CD4-positive, alpha-beta T cell (primary cell): ENCODE data around the gene DOK3. TPM values are rescaled to one million over a fixed set of nuclear protein-coding genes. Genes with fewer than 3 reads are reported as not detected.
A peak's percentile ranks its signal among the peaks of the same experiment; 100 is the strongest.

Source experiments
- ATAC-seq: fragments of 200-7000 bp; cut with Tn5 transposase; one replicate; pipeline ENCODE4 v1.10.0; 2022; ENCODE audit warnings: mild to moderate bottlenecking; ENCODE audit not compliant: poor library complexity
- CTCF ChIA-PET: fragments of 350-600 bp; sonication (Branson Sonifier 250); formaldehyde crosslinking; loops from one replicate; lab custom pipeline; 2021; ENCODE audit warnings: antibody characterized with exemption, inconsistent platforms; lab: Charles Lee
- POLR2A ChIA-PET: fragments of 350-600 bp; sonication (Branson Sonifier 250); formaldehyde crosslinking; loops from one replicate; lab custom pipeline; 2021; ENCODE audit warnings: antibody characterized with exemption, inconsistent platforms; lab: Charles Lee
- DNase-seq, 14 experiments: peaks; one replicate each; pipeline ENCODE4 v3.0.0-alpha.2; 2013 to 2020; ENCODE audit warnings: mixed read lengths in 2 of 14
- H3K27ac ChIP-seq, 2 donors: one replicate each; pipeline versions ENCODE4 v1.5.1 to v1.7.0; 2013; ENCODE audit warnings: low read length in 2 of 2, low read depth in 1 of 2, mild to moderate bottlenecking in 1 of 2
- H3K27me3 ChIP-seq, 2 experiments: 1 replicate in 1 of 2; 2 replicates in 1 of 2; pipeline versions ENCODE4 v1.6.1 to v1.7.0; 2013; ENCODE audit warnings: low read length in 2 of 2, control low read depth in 1 of 2, mild to moderate bottlenecking in 1 of 2, moderate library complexity in 1 of 2; ENCODE audit not compliant: insufficient read depth in 2 of 2, control insufficient read depth in 1 of 2
- H3K36me3 ChIP-seq: one replicate; pipeline ENCODE4 v1.6.1; 2013; ENCODE audit warnings: low read length, control low read depth; ENCODE audit not compliant: insufficient read depth
- H3K4me1 ChIP-seq: one replicate; pipeline ENCODE4 v1.6.1; 2013; ENCODE audit warnings: low read length, control low read depth; ENCODE audit not compliant: insufficient read depth
- H3K4me3 ChIP-seq: one replicate; pipeline ENCODE4 v1.5.1; 2013; ENCODE audit warnings: mild to moderate bottlenecking, low read length, moderate library complexity
- H3K9me3 ChIP-seq, 2 experiments: 1 replicate in 1 of 2; 2 replicates in 1 of 2; pipeline versions ENCODE4 v1.6.1 to v1.7.0; 2013; ENCODE audit warnings: low read length in 2 of 2, mild to moderate bottlenecking in 2 of 2, control low read depth in 1 of 2, moderate library complexity in 1 of 2; ENCODE audit not compliant: control insufficient read depth in 1 of 2, insufficient read depth in 1 of 2
- H3K27ac Mint-ChIP-seq: one replicate; pipeline ENCODE4 v1.8.0; 2020; ENCODE audit warnings: mixed read lengths
- H3K27me3 Mint-ChIP-seq: one replicate; pipeline ENCODE4 v1.8.0; 2021; ENCODE audit warnings: mixed read lengths
- H3K36me3 Mint-ChIP-seq: one replicate; pipeline ENCODE4 v1.8.0; 2021; ENCODE audit warnings: low read depth, mixed read lengths
- H3K4me1 Mint-ChIP-seq: one replicate; pipeline ENCODE4 v1.8.0; 2021; ENCODE audit warnings: low read depth, mixed read lengths
- H3K4me3 Mint-ChIP-seq: one replicate; pipeline ENCODE4 v1.8.0; 2020; ENCODE audit warnings: mild to moderate bottlenecking, mixed read lengths
- H3K9me3 Mint-ChIP-seq: one replicate; pipeline ENCODE4 v1.8.0; 2020; ENCODE audit warnings: mixed read lengths
- CTCF ChIP-seq: fragments of 200-600 bp; IDR thresholded peaks from one replicate; pipeline ENCODE4 v1.8.0; 2022; ENCODE audit warnings: antibody characterized with exemption, mild to moderate bottlenecking
- intact Hi-C, 2 experiments: fragments of 100-400 bp; cut with DNase I in 1 of 2; cut with micrococcal nuclease in 1 of 2; formaldehyde crosslinking; loops; one replicate each; pipeline versions ENCODE4 v1.15.1 to v1.9.0; 2023 to 2025; cut with DNase I, micrococcal nuclease
- total RNA-seq, 174 experiments: library from RNA in 2 of 174; stranded (reverse) in 2 of 174; gene quantifications; one replicate each; pipeline ENCODE4 v1.2.3 and lab custom pipeline; 2021 to 2026

The DOK3 gene
- total RNA-seq, 2 experiments from 2014 or later = 1.3 to 1.4 TPM

- no peaks in the 10 kb centered on the region for H3K27me3 Mint-ChIP-seq
Measured at GRCh38 chr5:177497292-177498012, 12.2 kb downstream of the DOK3 start, which contains the start of gene PDLIM7. PDLIM7 (minus strand) TSS chr5:177497604; CDS start chr5:177496512, 1,092 bp downstream.

GRCh38 chr5:177496727-177497291 is 12.8 kb downstream of the DOK3 start:
- peak in 2 of 14 experiments; percentile 44 to 55 for DNase-seq
- Mint-ChIP-seq H3K9me3 (no peaks in the 10 kb centered on the region), H3K4me1 (peaks cover 31% of the 10 kb centered on the region), H3K36me3 (peaks cover 5% of the 10 kb centered on the region), H3K27ac (no peak overlapping the region), H3K27me3 (no peaks in the 10 kb centered on the region), H3K4me3 (peak overlapping the region; percentile 73)
- no peaks in the 10 kb centered on the region for H3K9me3 ChIP-seq
- CTCF ChIA-PET = interaction anchor here (1.0 to 2.1 kb wide), 6 partner anchors 20 to 187 kb away, joined by 3 to 7 read pairs (median 5); partner anchors contain the start of gene DDX41
- POLR2A ChIA-PET = interaction anchor here (0.6 to 2.1 kb wide), 16 partner anchors 17 to 363 kb away, joined by 3 to 12 read pairs (median 5); partner anchors contain the start of genes DDX41, GRK6 and NSD1
- peak overlapping the region; percentile 70 for H3K4me3 ChIP-seq
- H3K36me3 ChIP-seq = no peaks in the 10 kb centered on the region
- H3K27ac ChIP-seq = no peak overlapping the region
- no peak for TF ChIP-seq CTCF
- peaks cover 50% of the 10 kb centered on the region for H3K4me1 ChIP-seq
- no peaks in the 10 kb centered on the region for H3K27me3 ChIP-seq
- no peak for ATAC-seq
- intact Hi-C loops = loop anchor here (1.0 to 2.0 kb wide), 4 partner anchors 19 to 185 kb away; partner anchors contain the start of gene DDX41 (in 1 of the 2)

More at GRCh38 chr5:177497292-177498012, 12.2 kb downstream of the DOK3 start, which contains the start of gene PDLIM7:
- Mint-ChIP-seq H3K9me3 (no peaks in the 10 kb centered on the region), H3K27ac (no peak within 1 kb of the TSS), H3K4me1 (peaks cover 31% of the 10 kb centered on the region), H3K36me3 (peaks cover 5% of the 10 kb centered on the region), H3K4me3 (peak within 1 kb of the TSS; percentile 74)
- no peak for TF ChIP-seq CTCF
- Histone ChIP-seq H3K4me3 (peak within 1 kb of the TSS; percentile 70), H3K27me3 (no peaks in the 10 kb centered on the region), H3K36me3 (no peaks in the 10 kb centered on the region), H3K4me1 (peaks cover 50% of the 10 kb centered on the region), H3K27ac (no peak within 1 kb of the TSS), H3K9me3 (no peaks in the 10 kb centered on the region)
- CTCF ChIA-PET = interaction anchor here (1.0 to 2.1 kb wide), 6 partner anchors 20 to 188 kb away, joined by 3 to 7 read pairs (median 5); partner anchors contain the start of gene DDX41
- ATAC-seq (peak; percentile 89), DNase-seq (peak; percentile 87 to 98 (median 94))
- intact Hi-C loops = loop anchor here (1.0 to 2.0 kb wide), 4 partner anchors 19 to 185 kb away; partner anchors contain the start of gene DDX41 (in 1 of the 2)
- POLR2A ChIA-PET = interaction anchor here (0.6 to 2.1 kb wide), 18 partner anchors 18 to 363 kb away, joined by 3 to 12 read pairs (median 5); partner anchors contain the start of genes DDX41, GRK6 and NSD1

GRCh38 chr5:177496070-177496726 is 13.4 kb downstream of the DOK3 start:
- Histone ChIP-seq H3K27ac (no peak overlapping the region), H3K4me3 (peak overlapping the region; percentile 2), H3K4me1 (peaks cover 50% of the 10 kb centered on the region), H3K9me3 (no peaks in the 10 kb centered on the region), H3K36me3 (no peaks in the 10 kb centered on the region), H3K27me3 (no peaks in the 10 kb centered on the region)
- no peak for TF ChIP-seq CTCF
- ATAC-seq (no peak), DNase-seq (no peak)
- Mint-ChIP-seq H3K27me3 (no peaks in the 10 kb centered on the region), H3K27ac (no peak overlapping the region), H3K4me1 (peaks cover 31% of the 10 kb centered on the region), H3K4me3 (peak overlapping the region; percentile 73), H3K9me3 (no peaks in the 10 kb centered on the region), H3K36me3 (peaks cover 5% of the 10 kb centered on the region)
- intact Hi-C loops = loop anchor here (2.0 kb wide), 2 partner anchors 21 to 39 kb away; no protein-coding TSS in a partner anchor
- CTCF ChIA-PET = interaction anchor here (1.9 to 2.1 kb wide), 2 partner anchors 41 to 187 kb away, joined by 5 to 7 read pairs; no protein-coding TSS in a partner anchor
- POLR2A ChIA-PET = interaction anchor here (1.4 to 2.1 kb wide), 3 partner anchors 39 to 70 kb away, joined by 3 to 12 read pairs (median 12); partner anchors contain the start of gene GRK6
